ENCODE measurements around the gene MAN1C1.
A peak's percentile ranks its signal among the peaks of the same experiment; 100 is the strongest.

The MAN1C1 gene

DNA sequence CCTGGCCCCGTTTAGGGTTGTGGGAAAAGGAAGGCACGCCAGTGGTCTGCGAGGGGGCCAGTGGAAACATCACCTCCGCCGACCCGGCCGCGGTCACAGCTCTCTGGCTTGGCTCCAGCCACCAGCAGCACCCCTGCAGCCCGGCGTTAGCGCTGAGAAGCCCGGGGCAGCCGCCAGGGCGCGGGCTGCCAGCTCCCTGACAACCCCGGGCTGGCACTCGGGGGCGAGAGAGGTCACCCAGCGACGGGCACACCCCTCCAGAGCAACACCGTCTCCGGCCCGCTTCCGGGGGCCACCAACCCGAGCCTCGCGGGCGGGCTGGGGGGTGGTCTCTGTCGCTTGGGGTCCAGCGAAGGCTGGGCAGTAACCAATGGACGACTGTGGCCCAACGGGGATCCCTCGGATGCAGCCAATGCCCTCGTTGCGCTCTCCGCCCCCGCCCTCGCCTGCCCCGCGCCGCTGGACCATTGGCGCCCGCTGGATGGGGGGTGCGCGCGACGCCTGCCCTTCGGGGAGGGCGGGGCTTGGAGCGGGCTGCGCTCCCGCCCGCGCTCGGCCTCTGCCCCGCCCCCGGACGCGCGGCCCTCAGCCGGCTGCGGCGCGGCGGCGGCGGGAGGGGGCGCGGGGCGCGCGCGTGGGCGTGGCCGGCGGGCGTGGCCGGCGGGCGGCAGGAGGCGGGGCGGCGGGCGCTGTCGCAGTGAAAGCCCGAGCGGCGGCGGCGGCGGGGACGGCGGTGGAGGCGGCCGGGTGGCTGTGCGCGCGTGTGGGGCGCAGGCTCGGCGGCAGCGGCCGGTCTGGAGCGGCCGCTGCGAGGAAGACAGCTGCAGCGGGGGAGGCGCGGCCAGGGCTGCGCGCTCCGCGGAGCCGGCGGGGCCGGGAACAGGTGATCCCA lies at the start of gene MAN1C1:
Gene MAN1C1 (plus strand): TSS at position 697 of the 892 bp plus-strand sequence. CDS start 1,007 bp downstream, outside the sequence.
- peak; percentile 61 for DNase-seq

DNA sequence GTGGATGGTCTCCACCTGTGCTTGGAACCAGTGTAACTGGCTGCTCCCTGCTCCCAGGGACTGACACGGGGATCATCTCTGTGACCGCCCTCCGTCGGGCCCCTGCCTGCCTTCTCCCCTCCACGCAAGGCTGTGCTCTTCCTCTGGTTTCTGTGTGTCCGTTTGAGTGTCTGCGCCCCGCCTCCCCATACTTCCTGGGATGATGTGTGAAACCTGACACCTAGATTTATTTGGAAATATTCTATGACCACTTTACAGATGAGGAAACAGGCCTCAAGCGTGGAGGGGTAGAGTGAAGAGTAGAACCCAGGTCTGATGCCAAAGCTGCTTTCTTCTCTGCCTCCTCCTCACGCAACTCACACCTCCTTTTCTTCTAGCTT lies 48.9 kb upstream of the MAN1C1 start:
- no peak for DNase-seq

DNA sequence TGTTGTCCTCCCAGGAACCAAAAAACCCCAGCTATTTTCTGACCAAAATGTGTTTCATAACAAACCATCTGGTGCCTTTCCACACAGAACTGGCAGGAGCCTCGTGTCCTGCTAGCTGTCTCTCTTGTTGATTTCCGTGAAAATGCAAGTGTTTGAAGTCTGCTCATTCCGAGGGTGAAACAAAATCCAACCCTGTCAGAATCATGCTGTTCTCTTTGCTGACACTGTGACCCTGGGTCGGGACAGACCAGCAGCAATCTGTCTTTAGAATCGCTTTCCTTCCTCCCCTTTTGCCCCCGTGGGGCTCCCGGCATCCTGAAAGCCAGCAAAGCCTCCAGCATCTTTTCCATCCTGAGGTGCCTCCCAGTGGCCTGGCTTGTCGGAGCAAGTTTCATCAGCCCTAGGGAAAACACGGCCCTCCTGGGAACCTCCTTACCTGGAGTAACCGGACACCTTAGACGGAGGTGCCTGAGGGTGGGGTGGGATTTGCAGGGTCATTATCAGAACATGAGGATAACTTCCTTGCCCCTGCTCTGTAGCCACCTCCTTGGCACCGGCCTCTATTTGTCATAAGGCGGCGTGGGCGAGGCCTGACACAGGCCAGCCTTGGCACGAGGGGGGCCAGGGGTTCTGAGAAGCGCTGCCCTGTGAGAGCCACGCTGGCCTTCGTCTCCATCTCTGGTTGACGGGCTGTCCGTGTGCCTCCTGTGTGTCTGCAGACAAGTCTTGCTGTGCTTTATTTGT lies 48.3 kb upstream of the MAN1C1 start:
- no peak for DNase-seq

DNA sequence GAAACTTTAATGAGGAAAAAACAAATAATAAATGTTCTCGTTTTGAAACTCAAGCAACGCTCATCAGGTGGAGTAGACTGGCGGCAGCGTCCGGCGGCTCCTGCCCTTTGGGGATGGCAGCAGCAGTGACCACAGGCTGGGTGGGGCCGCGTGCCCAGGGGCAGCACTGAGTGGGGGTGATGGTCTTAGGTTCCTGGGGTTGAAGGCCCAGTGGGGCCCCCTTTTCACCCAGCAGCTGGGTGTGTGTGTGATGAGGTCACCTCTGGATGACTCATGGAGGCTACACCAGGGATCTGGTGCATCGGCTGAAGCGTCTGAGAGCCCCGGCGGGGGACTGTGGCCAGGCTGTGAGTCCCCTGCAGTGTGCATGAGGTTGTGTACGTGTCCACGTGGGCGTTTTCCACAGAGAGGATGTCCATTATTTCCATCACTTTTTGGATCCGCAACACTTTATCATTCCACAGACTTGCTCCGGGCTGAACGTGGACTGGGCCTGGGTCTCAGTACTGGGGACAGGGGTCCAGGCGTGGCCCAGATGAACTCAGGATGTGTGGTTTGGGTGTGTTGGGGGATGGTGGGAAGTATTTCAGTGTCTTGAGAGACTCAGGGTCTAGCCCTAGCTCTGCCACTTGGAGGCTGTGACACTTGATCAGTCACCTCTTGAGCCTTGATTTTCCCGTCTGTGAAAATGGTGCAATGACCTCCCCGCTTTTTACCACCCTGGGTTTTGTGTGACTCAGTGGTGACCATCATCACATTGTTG lies 47.6 kb upstream of the MAN1C1 start:
- DNase-seq: peak; percentile 31

DNA sequence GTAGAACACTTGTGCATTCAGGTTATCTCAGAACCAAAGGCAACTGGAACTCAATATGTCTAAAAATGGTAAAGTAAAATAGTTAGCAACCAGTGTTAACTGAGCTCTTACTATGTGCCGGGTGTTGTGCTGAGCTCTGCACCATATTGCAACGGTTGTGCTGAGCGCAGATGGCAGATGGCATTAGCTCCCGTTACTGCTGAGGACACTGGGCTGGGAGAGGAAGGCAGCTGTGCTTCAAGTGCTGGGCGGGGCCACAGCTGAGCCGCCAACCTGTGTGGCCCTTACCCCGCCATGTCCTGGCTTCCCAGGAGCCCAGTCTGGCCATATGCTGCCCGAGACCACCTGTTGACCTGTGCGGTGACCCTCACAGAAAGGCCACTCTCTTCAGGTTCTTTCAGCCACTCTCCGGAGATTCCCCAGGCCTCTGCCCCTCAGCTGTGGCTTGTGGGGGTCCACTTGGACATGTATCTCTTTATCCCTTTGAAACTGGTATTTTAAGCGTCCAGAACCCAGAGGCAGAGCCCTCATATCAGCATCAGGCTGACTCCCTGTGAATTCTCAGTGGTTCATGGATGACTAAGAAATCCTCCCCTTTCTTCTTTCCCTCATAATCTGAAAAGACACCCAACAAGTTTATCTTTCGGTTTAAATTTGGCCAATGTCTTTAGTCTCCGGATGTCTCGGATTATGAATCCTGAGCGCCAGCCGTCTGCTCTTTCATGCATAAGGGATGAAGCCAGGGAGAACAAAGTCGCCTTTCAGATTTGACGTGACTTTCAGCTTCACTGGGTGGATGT lies 46.8 kb upstream of the MAN1C1 start:
- DNase-seq: no peak

DNA sequence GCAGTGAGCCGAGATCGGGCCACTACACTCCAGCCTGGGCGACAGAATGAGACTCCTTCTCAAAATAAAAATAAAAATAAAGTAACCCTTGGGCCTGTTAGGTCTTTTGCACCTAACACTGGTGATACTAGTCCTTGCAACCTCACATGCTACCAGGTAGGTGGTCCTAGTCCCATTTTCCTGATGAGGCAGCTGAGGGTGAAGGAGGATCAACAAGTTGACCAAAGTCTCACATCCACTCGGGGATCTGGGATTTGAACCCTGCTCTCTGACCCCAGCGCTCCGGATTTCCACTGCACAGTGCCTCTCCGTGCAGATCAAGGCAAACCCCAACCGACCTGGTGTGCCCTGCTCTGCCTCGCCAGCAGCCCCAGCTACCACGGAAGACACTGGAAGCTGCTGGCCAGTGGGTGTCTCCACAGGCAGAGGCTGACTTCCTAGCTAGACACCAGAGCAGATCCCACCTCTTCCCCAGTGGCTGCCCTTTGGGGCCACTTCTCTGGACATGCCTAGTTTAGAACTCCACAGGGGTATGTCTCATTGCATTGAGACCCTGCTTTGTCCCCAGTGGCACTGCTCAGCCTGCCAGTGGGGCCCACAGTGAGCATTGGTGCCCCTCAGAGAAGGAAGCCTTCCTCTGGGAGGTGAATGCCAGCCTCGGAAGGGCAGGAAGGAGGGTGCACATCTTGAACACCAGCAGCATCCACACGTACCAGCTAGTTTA lies 45.6 kb upstream of the MAN1C1 start:
- no peak for DNase-seq

DNA sequence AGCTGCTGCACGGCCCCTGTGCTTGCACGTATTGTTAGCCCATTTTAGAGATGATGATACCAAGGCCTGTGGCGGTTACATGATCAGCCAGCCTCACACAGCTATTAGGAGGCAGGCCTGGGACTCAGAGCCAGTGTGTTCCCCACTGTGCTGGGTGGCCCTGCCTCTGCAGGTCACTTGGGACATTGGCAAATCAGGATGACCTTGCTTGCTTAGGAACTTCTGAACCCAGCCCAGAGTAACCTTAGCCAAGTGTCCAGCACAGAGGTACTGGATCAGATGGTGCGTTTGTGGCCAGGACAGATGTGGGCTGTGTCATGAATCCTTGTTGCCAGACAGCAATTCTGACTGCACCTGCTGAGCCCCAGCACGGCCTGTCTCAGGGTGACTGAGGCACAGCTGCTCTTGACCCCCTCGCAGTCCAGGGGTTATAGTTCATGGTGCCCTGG lies 45.0 kb upstream of the MAN1C1 start:
- no peak for DNase-seq

DNA sequence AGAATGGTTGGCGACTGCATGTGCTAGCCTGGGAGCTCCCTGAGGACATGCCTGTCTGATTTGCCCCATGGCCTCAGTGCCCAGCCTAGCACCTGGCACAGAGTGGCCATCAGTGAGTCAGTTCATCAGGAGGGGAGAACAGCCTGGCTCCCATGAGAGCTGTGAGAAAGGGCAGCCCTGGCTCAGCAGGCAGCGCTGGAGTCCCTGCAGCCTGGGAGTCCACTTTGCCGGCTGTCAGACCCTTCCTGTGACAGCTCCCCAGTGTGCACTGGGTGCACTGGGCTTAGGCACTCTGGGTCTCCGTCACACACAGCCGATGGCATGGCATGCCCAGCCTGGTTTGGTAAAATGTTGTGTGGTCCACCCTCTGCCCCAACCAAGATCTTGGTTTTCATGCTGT lies 44.5 kb upstream of the MAN1C1 start:
- DNase-seq: no peak

DNA sequence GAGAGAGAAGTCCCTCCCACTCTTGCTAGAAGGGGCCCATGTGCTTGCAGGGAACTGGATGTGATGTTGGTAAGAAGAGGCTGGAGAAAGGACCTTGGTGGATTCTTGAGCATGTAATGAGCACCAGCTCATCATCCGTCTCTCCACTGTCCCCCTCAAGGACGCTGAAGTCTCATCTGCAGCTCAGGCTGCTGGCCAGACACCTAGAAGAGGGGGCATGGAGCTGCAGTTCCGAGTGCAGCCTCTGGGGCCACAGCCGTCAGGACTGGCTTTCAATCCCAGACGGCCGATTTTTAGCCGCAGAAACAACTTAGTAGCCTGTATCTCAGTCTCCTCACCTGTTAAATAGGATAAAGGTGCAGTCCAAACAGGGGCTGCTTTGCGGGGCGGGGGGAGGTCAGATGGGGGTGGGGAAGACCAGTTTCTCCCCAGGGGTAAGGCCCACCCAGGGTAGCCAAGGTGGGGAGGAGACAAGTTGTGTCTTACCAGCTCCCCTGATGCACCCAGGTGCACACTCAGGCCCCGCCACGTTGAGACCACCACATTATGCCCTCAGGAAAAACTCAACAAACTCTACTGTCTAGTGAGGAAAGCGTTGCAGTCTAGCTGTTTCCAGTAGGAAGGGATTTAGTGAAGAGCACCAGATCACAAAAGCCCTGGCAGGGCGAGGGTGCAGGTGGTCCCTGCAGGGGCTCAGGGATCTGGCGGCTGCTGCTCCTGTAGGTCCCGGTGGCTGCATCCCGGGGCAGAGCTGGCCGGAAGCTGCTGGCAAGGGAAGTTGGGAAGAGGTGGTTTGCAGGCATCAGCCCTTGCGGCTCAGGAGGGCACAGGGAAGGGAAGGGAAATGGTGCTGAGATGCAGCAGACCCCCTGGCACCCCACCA lies 43.6 kb upstream of the MAN1C1 start:
- DNase-seq: peak; percentile 46

DNA sequence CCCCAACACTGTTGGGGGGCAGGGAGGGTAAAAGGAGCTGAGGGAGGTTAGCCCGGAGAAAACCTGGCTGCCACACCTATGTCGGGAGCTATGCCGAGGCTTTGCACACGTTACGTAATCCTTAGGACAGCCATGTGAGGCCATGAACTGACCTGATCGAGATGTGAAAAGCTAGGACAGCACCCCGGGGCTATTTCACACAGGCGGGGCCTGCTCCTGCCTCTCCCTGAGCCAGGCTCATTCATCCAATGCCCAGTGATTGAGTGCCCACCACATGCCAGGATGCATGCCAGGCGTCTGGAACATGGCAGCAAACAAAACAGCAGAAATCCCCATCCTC lies 43.0 kb upstream of the MAN1C1 start:
- no peak for DNase-seq

DNA sequence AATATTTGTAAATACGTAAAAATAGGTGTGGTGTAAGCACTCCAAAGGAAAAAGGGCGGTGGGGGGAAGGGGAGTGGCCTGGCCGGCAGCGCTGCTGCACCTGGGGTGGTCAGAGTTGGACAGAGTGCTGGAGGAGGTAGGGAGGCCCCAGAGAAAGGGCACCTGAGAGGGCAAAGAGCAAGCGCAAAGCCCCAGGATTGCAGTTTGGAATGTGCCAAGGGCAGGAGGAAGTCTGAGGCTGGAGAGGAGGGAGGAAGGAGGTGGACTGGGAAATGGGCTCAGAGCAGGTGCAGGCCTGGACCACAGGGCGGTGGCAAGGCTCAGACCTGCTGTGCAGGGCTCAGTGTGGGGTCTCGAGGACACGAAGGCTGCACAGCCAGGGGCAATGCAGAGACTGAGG lies 42.6 kb upstream of the MAN1C1 start:
- DNase-seq: no peak

DNA sequence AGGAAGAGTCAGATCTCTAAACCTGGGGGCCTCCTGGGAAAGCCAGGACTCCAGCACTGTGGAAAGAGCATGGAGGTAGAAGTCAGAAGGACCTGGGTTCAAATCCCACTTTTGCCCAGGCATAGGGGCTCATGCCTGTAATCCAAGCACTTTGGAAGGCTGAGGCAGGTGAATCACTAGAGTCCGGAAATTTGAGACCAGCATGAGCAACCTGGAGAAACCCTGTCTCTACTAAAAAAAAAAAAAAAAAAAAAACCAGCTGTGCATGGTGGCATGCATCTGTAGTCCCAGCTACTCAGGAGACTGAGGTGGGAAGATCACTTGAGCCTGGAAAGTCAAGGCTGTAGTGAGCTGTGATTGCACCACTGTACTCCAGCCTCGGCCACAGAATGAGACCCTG lies 41.4 kb upstream of the MAN1C1 start:
- no peak for DNase-seq

DNA sequence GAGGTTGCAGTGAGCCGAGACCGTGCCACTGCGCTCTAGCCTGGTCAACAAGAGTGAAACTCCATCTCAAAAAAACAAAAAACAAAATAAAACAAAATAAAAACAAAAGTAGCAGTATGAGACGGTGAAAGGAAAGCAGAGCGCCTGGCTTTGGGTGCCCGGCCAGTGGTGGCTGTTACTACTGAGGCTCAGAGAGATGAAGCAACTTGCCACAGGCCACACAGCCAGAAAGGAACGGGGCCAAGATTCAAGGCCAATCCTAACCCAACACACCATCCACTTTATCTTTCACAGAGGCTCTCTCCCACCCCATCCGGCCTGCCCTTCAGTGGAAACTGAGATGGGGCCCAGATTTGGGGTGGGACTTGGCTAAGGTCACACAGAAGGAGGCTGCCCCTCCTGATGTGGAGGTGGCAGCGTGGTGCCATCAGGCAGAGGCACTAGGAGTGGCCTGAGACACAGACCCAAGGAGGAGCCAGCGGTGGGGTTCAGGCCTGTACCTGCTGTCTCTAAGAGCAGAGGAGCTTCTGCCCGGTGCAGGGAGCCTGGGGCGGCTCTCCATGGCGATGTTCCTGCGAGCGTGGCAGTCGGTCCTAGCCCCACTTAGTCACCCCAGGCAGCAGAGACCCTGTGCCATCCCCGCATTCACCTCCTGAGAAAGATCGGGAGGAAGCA lies 40.0 kb upstream of the MAN1C1 start:
- DNase-seq: no peak

DNA sequence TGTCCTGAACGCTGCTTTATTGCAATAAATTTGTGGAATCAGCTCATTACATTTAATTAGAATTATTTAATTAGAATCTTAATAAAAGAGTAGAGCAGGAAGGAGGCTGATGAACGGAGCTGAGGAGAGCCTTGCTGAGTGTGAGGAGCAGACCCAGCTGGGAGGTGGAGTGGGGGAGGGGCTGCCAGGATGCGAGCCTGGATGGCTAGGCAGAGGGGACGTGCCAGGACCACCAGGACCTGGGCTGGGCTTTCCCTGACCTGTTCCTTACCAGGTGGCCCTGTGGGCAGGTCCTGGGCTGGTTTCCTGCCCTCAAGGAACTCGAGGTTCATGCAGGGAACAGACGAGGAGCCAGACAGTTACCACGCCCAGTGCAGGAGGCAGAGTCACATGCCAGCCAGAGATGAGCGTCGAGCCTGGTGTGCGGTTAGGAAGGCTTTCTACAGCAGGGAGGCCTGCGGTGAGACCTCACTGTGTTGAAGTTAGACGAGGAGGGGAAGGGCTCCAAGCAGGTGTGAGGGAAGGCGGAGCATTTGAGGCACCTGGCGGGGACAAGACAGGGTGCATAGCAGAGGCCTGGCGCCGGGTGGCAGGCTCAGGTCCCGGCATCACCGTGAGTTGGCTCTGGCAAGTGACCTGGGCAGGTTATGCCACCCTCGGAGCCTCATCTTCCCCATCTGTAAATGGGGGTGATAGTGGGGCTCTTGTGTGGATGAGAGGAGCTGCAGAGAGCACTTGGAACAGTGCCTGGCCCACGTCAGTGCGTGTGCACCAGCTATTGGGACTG lies 39.3 kb upstream of the MAN1C1 start:
- no peak for DNase-seq

DNA sequence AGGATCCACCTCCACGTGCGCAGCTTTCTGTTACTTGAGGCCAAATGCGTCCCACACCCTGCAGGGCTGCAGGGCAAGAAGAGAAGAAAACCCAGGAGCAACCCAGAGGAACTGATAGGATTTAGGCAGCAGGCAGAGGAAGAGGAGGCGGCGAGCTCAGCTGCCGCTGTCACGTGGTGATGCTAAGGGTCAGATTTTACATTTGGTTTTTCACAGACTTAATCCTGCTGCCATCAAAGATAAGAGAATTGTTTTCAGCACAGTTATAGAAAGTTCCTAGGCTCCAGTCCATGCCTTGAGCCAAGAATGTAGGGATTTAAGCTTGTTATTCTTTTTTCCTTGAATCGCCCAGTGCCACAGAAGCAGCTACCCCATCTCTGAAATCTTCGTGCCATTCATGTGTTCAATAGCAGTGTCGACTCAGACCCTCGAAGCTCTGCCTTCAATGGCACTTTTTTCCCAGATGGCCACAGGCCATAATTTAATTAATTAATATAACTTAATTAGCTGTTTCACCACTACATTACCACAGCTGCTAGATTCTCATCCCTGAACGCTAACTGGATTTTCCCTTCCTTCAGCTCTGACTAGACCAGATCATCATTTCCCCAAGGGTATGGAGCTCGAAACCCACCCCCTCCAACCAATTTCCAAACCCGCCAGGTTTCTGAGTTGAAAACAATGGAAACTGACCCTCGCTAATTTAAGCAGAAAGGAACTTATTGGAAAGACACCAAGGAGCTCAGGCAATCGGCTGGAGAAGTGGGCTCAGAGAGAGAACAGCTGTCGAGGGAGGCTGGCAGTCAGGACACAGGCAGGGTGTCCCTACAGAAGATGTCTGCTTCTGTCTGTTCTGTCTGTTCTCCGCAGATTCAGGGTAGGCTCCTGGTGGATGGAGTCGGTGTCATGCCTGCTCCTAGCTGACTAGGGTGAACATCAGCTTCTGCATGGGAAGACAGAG lies 37.0 kb upstream of the MAN1C1 start:
- DNase-seq: no peak

DNA sequence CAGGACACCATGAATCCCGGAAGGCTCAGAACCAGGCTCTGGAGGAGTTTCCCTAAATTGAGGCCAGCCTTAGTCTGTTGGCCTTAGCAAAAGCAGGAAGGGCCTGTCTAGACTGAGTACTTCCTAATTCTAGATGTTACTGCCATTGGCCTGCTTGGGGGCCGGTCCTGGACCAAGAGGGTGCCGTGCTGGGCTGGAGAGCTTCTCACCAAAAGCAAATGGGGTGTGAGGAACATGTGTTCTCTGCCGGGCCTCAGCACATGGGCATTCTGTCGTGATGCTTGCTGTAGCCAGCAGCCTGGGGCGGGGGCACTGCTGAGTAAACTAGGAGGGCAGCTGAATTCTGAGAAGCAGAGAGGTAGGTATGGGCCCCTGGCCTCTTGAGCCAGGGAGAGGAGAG lies 35.7 kb upstream of the MAN1C1 start:
- no peak for DNase-seq

DNA sequence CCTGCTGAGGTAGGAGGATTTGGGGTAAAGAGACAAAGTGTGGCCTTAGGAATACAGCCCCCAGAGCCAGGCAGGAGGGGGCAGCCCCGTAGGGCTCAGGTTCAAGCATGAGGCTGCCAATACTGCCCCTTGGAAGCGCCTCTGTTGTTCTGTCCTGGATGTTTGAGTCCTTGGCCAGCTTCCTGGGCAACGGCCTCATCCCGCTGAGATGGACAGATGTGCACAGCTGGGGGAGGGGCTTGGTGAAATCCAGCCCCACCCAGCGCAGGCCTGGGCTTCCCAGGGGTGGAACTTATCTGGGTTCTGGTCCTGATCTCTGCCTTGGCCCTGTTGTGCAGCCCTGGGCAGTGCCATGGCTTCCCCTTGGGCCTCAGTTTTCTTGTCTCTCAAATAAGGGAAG lies 34.8 kb upstream of the MAN1C1 start:
- no peak for DNase-seq
